Measurements from ENCODE around the gene PAQR9. TPM values are rescaled to one million over a fixed set of nuclear protein-coding genes. Genes with fewer than 3 reads are reported as not detected.
"Not testable (repeated sequence)": the region's sequence is repeated elsewhere in the genome, so short reads cannot be mapped to it uniquely, and the experiment has no call there.

The PAQR9 gene
- total RNA-seq, 6 experiments from 2014 or later: 10.2 to 18.6 (median 12.6) TPM

- Histone ChIP-seq H3K4me3 (no peak overlapping the region), H3K9me3 (no peaks in the 10 kb centered on the region), H3K27me3 (no peaks in the 10 kb centered on the region), H3K27ac (no peak overlapping the region), H3K36me3 (no peaks in the 10 kb centered on the region), H3K4me1 (no peaks in the 10 kb centered on the region)
- 0% methylated on average over 3 of the region's 4 CpGs for WGBS (ENCODE audit: insufficient coverage, low coverage, low lambda C conversion rate, missing lambda C conversion rate)
- DNase-seq (peak in 2 of 3 donors; percentile 51 to 67), ATAC-seq (peak; percentile 81 to 93 (median 90))
- intact Hi-C loops (cut with DNase I): loop anchor here (5.0 to 10.0 kb wide), 3 partner anchors 162 to 399 kb away; partner anchors contain the start of gene PLS1 (in 1 of the 2)
- TF ChIP-seq POLR2A (IDR thresholded peaks at IDR 0.05) (no peak), CTCF (IDR thresholded peaks at IDR 0.05) (peak; percentile 53 to 77 (median 70))
These were observed 30.5 kb upstream of the PAQR9 start for GRCh38 chr3:142993958-142994442.

GRCh38 chr3:142992323-142992722, 28.8 kb upstream of the PAQR9 start:
- Histone ChIP-seq H3K36me3 (no peaks in the 10 kb centered on the region), H3K9me3 (no peaks in the 10 kb centered on the region), H3K4me1 (no peaks in the 10 kb centered on the region), H3K27ac (no peak overlapping the region), H3K4me3 (no peak overlapping the region), H3K27me3 (no peaks in the 10 kb centered on the region)
- TF ChIP-seq CTCF (IDR thresholded peaks at IDR 0.05): no peak
- no peak for TF ChIP-seq POLR2A (IDR thresholded peaks at IDR 0.05)
- ATAC-seq (no peak), DNase-seq (no peak)
- 88% methylated on average over 7 of the region's 7 CpGs for WGBS (ENCODE audit: insufficient coverage, low coverage, low lambda C conversion rate, missing lambda C conversion rate)
- intact Hi-C loops (cut with DNase I): loop anchor here (5.0 to 10.0 kb wide), 3 partner anchors 160 to 398 kb away; partner anchors contain the start of gene PLS1 (in 1 of the 2)

- DNase-seq (no peak), ATAC-seq (no peak)
- H3K4me3 ChIP-seq: no peak overlapping the region
- no peaks in the 10 kb centered on the region for H3K9me3 ChIP-seq
- no peaks in the 10 kb centered on the region for H3K27me3 ChIP-seq
- H3K36me3 ChIP-seq: no peaks in the 10 kb centered on the region
- H3K27ac ChIP-seq: no peak overlapping the region
- H3K4me1 ChIP-seq: no peaks in the 10 kb centered on the region
- intact Hi-C loops (cut with DNase I): loop anchor here (5.0 to 10.0 kb wide), 3 partner anchors 158 to 396 kb away; partner anchors contain the start of gene PLS1 (in 1 of the 2)
- no peak for TF ChIP-seq CTCF (IDR thresholded peaks at IDR 0.05)
- TF ChIP-seq POLR2A (IDR thresholded peaks at IDR 0.05): no peak
- 66% methylated on average over 4 of the region's 5 CpGs for WGBS (ENCODE audit: insufficient coverage, low coverage, low lambda C conversion rate, missing lambda C conversion rate)
These were observed 27.2 kb upstream of the PAQR9 start for GRCh38 chr3:142990721-142991120.

- not testable (repeated sequence) for H3K27me3 ChIP-seq, H3K4me3 ChIP-seq, ATAC-seq, DNase-seq, H3K36me3 ChIP-seq, H3K27ac ChIP-seq, H3K9me3 ChIP-seq, H3K4me1 ChIP-seq
- intact Hi-C loops (cut with DNase I): loop anchor here in 1 of 2 donors (10.0 kb wide), 1 partner anchor 54 kb away; no protein-coding TSS in a partner anchor
- WGBS (ENCODE audit: insufficient coverage, low coverage, low lambda C conversion rate, missing lambda C conversion rate): no CpG with 5 or more reads among the region's 3 CpGs
These were observed 25.4 kb upstream of the PAQR9 start for GRCh38 chr3:142988826-142989225.

- intact Hi-C loops (cut with DNase I): loop anchor here in 1 of 2 donors (10.0 kb wide), 1 partner anchor 53 kb away; no protein-coding TSS in a partner anchor
- not testable (repeated sequence) for ATAC-seq, H3K27ac ChIP-seq, H3K4me1 ChIP-seq, DNase-seq, H3K4me3 ChIP-seq, H3K9me3 ChIP-seq, H3K36me3 ChIP-seq, H3K27me3 ChIP-seq
- WGBS (ENCODE audit: insufficient coverage, low coverage, low lambda C conversion rate, missing lambda C conversion rate): 92% methylated on average over 2 of the region's 2 CpGs
These were observed 24.7 kb upstream of the PAQR9 start for GRCh38 chr3:142988221-142988620.
